ENCODE data around the gene FGF1. TPM values are rescaled to one million over a fixed set of nuclear protein-coding genes. Genes with fewer than 3 reads are reported as not detected.

FGF1 gene
- total RNA-seq, 1 donor from 2014 or later = not detected

DNA sequence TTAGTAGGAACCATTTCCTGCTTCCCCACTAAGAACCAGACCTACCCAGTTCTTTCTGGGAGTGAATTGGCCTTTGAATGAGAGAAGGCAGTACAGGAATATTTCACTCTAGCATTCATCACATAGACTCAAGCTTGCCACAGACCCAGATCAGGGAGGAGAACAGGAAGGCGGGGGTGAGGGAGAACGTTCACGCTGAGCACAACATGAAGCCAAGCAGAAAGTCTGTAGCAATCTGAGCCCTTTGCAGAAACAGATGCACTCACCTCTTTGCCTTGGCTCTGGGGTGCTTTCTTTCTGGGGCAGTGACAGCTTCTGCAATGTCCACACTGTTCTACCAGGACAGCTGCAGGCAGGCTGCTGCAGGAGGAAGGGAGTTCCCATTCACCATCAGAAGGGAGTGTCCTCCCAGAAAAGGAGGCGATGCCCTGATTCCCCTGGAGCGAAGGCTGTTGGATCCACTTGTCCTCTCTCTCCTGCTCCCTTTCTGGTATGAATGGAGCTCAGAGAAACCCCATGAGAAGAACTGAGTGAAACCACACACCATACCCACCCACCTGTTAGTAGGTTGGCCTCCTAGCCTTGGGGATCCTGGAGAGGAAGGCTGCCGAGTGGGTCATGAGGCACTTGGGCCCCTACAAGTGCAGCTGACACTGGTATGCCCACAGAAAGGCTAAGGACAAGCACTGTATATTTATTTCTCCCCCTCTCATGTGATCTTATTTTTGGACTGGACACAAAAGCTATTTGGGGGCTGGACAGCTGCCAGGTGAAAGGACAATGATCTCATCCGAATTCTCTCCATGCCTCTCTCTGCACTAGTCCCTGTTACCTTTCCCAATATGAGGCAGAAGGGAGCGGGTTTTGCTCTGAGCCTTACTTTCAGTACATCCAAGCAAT, 11.7 kb upstream of the FGF1 start:
- intact Hi-C loops (cut with micrococcal nuclease) = loop anchor here (2.0 kb wide), 2 partner anchors 545 to 553 kb away; no protein-coding TSS in a partner anchor

DNA sequence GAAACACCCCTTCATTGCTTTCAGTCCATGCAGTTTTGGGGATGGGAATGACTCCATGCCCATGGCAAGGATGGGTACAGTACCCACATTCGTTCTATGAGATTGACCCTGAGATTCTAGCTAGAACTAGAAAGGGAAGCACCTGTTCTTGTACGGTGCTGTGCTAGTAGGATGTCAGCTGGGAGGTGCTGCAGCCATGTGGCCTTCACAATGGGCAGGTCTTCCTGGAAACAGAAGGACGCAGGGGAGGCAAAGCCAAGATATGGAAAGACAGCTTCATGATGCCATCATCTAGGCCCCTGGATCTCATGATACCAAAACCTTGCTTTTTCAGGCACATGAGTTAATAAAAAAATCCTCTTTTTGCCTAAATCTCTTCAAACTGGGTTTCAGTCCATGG, 10.5 kb upstream of the FGF1 start:
- intact Hi-C loops (cut with micrococcal nuclease) = no loop called here

DNA sequence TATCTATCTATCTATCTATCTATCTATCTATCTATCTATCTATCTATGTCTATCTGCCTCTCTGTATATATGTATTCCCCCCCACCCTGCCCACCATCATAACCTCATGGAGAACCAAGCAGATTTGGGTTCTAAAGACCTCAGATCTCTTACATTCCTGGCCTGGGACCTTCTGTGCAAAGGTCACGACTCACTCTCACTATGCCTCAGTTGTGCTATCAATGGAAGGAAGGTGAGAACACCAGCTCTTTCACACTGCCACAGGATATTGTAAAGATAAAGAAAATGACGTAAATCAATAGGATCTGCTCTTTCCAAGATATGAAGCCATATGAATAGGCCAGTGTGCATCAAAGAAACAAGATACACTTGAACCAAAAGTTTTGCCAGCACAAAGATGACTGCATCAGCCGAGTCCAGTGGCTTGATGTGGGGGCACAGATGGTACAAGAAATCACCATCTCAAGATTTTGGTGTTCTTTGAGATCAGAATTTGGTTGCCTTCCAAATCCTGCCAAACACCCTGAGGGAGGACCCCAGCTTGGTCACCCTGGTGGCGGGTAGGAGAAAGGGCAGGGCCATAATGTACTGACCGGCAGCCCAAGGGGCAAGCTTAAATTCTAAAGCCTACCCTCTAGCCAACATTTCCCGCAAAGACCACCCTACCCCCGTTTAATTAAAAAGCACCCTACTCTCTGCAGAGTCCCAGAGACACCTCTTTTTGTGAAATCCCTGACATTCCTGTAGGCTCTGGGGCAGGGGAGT, 8.4 kb upstream of the FGF1 start:
- intact Hi-C loops (cut with micrococcal nuclease) = no loop called here

DNA sequence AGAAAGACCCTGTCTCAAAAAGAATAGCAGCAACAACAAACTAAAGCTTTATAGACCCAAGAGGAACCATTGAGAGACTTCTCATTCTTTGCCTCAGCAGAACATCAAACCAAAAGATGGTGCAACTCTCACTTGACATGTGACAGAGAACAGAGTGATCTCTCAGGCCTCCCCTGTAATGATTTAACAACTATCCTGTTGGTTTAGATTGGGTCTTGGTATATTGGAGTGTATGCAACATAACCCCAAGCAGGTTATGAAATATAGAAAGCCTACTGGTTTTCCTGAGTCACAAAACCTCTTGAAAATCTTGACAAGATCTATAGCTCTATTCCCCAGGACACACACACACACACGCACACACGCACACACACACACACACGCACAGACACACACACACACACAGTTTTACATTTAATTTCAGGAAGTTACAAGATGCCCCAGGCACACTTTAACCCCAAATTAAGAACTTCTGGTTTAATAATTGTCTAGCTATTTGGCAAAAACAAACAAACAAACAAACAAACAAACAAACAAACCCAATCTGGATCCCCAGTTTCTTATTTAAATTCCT, 6.5 kb upstream of the FGF1 start:
- intact Hi-C loops (cut with micrococcal nuclease) = no loop called here

DNA sequence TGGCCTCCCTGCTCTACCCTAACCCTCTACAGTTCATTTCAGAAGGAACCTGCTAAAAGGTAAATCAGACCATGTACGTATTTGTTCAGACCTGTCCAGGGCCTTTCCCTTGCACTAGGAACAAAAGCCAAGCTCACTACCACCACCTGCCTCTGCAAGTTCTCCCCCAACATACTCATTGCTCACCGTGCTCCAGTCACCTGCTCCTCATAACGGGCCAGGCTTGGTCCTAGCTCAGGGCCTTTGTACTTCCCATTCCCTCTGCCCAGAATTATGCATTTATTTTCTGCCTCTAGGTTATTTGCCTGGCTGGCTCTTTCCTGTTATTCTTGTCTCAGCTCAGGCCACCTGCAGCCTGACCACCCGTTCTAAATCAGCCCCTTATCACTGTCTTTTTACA, 4.8 kb upstream of the FGF1 start:
- intact Hi-C loops (cut with micrococcal nuclease) = no loop called here

DNA sequence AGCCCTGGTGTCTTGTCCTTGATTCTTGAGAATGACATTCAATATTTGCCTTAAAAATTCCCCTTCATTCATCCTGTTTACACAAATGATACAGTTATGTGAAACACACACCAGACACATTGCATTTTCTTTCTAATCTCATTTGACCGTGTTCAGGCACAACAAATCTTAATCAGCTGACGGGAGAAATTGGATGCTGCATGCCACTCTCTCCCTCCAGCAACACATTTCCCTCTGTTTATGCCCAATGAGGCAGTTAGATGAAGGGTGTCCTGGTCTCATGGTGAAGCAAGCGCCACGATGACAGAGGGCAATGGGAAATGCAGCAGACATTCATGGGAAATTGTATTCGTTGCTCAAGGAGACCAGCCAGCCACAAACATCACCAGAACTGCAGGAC, 3.2 kb upstream of the FGF1 start:
- intact Hi-C loops (cut with micrococcal nuclease) = no loop called here

DNA sequence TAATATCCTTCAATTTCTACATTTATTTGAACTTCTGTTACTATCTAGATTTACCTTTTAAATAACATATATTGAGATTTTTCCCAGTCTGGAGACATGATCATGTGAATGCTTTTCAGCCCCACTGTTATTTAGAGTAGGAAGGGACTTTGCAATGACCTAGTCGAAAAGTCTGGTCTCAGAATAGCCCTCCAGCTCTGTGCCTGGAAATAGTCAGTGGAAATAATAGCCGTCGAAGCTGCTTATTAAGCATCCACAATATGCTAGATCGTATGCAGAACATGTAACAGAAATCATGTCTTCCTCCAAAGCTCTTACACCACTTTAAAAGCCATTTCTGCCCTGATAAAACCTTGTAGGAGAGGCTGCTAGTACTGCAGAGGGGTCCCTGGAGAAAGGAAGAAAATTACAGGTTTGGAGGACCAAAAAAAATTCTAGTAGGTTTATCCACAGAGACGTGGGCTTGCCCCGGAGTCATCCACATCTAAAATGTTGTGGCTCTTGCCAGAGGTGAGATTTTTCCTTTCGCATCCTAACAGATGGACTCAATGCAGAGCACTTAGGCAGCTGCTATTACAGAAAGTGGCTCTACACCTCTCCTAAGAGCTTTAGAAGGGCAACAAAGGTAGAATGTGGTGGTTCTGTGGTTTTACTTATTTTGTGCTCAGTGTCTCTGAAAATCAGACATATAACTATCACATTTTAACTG, 2.5 kb upstream of the FGF1 start:
- intact Hi-C loops (cut with micrococcal nuclease) = no loop called here

DNA sequence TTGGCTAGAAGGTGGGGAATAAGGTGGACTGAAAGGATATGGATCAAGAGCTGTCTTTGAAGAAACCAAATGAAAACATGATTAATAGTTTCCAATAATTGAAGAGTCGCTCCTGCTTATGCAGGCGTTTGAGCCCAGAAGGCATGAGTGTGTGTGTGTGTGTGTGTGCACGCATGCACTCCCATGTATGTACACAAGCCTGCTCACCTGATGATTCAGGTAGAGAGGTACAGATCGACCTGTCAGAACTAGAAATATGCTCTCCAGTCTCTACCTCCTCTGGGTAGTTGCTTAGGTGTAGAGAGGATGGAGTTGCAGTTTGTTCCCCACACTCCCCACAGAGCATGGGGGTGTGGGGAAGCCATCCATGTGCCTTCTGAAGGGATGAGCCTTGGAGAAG, 1.1 kb upstream of the FGF1 start:
- intact Hi-C loops (cut with micrococcal nuclease) = no loop called here

DNA sequence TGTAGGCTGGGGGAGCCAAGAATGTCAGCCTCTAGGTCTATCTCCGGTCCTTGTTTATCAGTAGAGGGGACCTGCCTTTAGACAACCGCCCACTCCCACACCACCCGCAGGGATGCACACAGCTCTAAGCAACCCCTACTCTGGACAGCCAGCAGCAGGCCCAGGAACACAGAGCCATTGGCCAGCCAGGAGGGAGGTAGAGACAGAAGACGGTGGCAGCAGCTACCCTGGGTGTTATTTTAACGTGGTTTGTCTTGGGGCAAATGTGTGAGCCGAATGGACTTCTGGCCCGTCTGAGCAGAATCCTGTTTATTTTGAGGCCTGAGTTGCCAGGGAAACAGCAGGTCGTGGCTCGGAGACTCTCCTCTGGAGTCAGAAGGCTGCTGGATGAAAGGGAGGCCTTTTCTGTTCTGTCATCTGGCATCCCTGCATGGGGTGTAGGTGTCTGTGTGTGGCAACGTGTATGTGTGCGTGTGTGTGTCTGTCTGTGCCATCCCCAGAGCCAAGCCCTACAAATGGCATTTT, 382 bp upstream of the FGF1 start:
- intact Hi-C loops (cut with micrococcal nuclease) = no loop called here

DNA sequence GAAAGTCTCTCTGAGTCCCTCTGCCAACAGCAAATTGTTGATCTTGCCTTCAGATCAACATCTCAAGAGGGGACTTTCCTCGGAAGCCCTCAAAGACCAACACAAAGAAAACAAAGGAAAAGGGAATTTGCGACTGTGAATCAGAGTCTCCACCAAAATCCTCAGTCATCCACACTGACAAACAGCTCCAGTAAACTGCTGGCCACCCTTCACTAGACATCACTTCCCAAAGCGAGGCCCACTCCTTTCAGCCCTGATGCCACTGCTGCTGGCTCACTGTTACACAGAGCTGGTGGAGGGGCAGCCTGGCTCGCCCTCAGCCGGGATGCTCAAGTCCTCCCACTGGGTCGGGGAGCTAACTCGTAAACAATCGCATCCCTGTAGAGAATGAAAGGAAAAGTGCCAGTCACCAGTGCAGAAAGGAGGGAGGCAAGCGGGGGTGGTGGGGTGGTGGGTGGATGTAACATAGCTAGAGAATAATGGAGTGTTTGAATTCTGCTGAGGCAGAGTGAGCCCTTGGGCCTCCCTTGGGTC, 1.3 kb downstream of the FGF1 start:
- intact Hi-C loops (cut with micrococcal nuclease) = no loop called here

DNA sequence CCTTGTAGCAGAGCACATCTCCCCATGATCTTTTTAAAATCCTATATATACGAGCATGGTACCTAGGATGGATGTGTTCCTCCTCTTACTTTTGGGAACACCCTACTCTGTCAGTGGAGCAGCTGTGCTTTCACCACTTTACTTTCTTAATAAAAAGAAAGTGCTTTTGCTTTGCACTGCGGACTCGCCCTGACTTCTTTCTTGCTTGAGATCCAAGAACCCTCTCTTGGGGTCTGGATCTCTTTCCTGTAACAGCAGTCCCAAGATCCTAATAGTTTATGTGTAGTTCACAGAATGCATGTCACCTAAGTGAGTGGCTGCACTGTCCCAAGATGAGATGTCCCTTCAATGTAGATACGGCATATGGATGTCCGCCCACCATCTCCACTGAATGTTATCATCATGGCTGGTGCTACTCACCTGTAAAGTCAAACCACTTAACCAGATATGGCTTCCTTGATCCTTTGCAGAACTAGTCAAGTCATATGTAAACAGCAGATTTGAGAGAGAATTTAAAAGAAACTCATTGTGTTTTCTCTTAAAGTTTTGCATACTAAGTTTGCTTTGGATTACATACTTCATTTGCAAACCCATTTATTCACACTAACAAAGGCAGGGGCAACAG, 1.9 kb downstream of the FGF1 start:
- intact Hi-C loops (cut with micrococcal nuclease) = no loop called here

DNA sequence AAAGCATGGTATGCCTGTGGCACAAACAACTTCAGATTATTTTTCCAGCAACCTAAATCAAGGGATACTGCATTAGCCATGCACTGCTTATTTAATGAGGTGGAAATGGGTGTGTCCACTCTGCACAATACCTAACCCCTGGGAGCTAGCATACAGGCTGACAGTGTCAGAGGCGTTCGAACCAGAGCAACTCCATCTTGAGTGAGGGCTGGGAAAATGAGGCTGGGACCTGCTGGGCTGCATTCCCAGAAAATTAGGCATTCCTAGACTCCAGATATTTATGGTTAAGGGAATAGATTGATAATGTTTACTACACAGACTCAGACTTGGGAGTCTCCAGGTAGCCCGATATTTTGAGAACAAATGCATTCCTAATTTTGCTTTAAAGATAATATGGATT, 2.8 kb downstream of the FGF1 start:
- intact Hi-C loops (cut with micrococcal nuclease) = no loop called here

DNA sequence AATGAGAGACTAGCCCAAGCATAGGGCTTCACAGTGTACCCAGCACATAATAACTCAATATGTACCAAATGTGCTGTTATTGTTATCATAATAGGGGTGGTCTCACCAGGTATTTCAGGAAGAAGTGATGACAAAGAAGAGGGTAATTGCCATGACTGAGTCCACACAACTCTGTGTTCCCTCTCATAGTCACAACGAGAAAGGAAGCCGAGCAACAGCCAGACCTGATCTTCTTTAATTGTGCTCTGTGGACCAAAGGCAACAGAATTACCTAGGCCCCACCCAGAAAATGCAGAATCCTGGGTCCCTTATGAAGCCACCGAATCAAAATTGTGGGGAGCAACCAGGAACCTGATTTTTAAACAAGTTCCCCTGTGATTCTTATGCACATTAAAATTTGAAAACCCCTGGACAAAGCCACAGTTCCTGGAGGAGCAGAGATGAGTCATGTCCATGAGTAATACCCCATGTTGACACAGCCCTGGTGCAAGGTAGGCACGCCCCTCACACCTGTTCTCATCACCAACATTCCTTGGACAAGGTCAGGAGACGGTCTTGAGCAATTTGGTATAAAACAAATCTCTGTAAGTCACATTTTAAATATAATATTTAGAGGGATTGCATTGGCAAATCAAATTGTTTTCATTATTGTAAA, 5.2 kb downstream of the FGF1 start:
- intact Hi-C loops (cut with micrococcal nuclease) = no loop called here

DNA sequence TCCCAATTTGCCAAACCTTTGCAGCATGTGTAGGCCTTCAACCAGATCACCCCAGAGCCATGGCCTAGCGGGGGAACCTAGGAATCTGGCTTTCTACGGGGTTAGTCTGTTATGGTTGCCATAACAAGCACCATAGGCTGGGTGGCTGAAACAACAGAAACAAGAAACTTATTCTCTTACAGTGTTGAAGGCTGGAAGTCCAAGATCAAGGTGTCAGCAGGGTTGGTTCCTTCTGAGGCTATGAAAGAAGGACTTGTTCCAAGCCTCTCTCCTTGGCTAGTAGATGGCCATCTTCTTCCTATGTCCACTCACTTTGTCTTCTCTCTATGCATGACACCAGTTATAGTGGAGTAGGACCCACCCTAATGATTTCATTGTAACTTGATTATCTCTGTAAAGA, 6.1 kb downstream of the FGF1 start:
- intact Hi-C loops (cut with micrococcal nuclease) = no loop called here

DNA sequence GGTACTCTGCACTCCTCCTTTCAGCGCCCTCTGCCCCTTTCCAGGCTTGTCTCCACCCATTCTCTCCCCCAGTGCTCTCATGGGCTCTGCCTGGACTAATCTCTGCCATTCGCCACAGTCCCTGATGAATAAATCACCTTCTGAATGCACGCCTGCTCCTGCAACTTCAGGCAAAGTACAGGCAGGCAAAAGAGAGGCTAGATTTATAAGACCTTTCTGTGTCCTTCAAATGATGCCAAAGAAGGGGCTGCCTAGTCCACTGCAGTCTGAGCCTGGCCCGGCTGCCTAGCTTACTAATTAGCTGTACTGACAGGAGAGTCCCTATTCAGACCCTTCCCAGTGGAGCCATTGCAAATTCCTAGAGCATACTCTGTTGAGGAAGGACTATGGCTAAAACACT, 7.4 kb downstream of the FGF1 start:
- intact Hi-C loops (cut with micrococcal nuclease) = no loop called here

DNA sequence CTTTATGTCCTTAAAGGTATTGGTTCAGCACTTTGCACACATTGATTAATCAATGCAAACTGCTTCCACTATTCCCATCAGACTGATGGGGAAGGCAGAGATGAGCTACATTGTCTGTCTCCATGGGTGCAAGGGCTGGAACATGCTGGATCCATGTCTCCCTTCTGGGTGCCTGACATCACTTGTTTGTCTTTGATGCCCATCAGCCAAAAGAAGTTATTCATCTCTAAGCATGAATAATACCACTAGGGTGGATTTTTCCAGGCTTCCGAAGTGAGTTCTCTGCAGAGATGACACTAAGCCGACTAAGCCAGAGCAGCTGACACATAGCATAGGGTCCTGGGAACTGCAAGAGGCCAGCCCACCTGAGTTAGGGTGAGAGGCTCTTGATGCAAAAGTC, 8.7 kb downstream of the FGF1 start:
- intact Hi-C loops (cut with micrococcal nuclease) = no loop called here

DNA sequence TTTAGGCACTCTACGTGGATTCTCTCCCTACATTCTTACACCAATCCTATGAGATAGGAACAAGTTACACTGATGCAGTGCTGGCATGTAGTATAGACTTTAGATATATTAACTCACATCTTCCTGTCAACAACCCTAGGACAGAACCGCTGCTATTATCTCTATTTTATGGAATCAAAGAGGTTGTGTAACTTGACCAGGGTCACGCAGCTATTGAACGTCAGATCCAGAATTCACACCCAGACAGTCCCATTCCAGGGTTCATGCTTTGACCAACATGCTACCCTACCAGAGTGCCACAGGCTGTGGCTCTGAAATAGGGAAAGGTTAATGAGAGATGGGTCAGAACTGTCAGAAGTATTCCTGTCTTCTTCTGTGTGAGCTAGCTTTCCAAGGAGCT, 9.6 kb downstream of the FGF1 start:
- intact Hi-C loops (cut with micrococcal nuclease) = no loop called here

DNA sequence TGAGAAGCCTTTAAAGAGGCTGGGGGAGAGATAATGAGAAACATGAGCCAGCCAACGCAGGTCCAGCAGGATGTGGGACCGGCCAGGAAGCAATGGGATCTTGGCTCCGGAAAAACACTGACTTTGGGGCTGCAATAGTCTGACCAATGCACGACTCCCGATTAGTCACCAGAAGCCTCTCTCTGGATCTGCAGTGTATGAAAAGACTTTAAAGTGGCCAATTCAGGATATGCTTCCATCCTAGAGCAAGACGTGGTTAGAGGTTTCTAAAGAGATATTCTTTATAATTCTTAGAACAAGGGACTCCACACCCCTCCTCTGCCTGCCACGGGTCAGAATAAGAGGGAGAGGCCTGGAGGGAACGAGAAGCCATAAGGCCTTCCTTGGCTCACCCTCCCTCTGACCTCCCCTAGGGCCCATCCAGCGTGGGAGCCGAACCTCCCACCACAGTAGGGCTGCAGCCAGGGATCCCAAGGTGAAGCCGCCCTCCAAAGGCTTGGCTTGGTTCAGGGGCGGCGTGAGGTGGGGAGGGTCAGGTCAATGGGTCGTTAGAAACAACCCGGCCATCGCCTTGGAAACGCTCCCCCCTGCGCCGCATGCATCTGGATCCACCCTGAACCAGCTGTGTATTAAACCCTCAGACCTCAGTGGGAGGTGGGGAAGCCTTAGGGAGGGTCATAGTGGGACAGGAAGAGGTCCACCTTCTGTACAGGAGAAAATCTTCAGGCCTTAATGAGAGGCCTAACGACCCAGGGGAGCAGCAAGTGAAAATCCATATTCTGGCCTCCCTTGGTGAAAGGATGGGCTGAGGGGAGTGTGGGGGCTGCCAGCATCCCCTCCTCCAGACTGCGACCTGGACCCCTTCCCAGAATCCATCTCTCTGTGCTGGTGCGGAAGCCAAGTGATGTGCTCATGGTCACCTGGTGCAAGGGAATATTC, 11.1 kb downstream of the FGF1 start:
- intact Hi-C loops (cut with micrococcal nuclease) = no loop called here

DNA sequence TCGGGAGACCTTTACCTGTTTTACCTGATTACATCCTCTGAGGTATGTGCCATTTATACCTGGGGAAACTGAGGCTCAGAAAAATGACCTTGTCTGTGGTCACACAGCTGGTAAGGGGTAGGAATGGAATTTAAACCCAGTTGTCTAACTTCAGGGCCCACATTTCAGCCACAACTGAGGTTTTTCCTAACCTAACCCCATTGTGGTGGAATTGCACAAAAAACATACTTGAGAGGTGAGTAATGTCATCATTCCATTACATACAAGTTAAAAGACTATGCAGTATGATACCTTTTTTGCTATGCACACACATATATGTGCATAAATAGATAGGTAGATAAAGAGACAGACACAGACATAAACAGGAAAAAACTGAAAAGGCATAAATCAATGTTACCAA, 14.1 kb downstream of the FGF1 start:
- intact Hi-C loops (cut with micrococcal nuclease) = no loop called here
